ENCODE data around the gene MPDU1.

DNA sequence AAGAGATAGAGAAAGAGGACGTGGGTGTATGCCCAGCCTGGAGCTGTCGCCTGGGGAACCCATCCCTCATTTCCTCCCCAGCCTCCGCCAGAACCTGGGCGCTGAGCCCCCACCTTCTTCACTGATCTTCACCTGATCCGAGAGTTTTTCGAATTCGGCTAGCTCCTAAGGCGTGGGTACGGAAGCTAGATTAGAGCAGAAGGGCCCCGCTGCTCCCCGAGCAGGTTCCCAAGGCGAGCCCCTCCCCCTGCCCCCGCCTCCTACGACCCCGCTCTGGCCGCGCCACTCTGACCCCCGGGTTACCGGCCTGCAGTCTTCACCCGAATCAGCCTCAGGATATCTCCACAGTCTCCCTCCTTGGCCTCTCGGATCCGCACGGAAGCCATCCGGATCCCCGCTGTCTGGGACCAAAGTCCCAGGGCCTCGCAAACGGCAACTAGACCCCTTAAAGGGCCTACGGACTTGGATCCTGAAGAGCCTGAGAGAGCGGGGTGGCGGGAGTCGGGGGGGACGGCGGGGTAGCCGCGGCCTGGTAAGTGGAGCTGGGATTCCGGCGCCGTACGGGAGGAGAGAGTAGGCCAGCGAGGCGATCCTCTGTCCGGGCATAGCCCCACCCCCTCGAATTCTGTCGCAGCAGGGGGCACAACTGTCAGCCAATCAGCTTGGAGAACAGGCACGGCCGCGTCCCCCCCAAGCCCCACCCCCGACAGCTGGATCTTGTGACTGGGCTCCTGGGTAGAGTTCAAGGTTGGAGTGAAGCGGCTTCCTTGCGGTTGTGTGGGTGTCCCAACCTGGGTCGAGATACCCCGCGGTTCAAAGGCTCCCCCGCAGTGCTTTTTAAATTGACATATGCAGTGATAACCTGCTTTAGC, 43.8 kb downstream of the MPDU1 start, which contains the start of gene SAT2:
- TF ChIP-seq CTCF (IDR thresholded peaks at IDR 0.05): no peak
- peak; percentile 50 to 86 for TF ChIP-seq POLR2A (IDR thresholded peaks at IDR 0.05)

All from adrenal gland (tissue), 5 donors.